Endothelial cell of umbilical vein (primary cell): ENCODE results near the gene MRNIP. TPM values are rescaled to one million over a fixed set of nuclear protein-coding genes. Genes with fewer than 3 reads are reported as not detected.

Source experiments
- BruUV-seq: library from RNA; stranded (reverse); fragments of 400-500 nt; replicated peaks from 2 replicates; lab custom pipeline; 2021; lab: Mats Ljungman, UMichigan
- CTCF ChIA-PET: fragments of 300-600, 350-600 bp; sonication (Branson Sonifier 250); formaldehyde crosslinking; loops from one replicate; lab custom pipeline; 2021; ENCODE audit warnings: antibody characterized with exemption, inconsistent platforms; lab: Charles Lee
- POLR2A ChIA-PET: fragments of 300-600, 350-600 bp; sonication (Branson Sonifier 250); formaldehyde crosslinking; loops from one replicate; lab custom pipeline; 2021; ENCODE audit warnings: antibody characterized with exemption, inconsistent platforms; lab: Charles Lee
- DNase-seq: peaks from one replicate; pipeline ENCODE4 v3.0.0-alpha.2; 2011; ENCODE audit warnings: low read depth, low spot score
- FAIRE-seq: peaks from 2 replicates; lab custom pipeline; 2011; peaks lifted over from hg19 to GRCh38; lab: Jason Lieb, UNC
- H2AFZ ChIP-seq: 2 replicates; pipeline ENCODE4 v1.6.0; 2012; ENCODE audit warnings: low read depth, low read length, control low read depth, inconsistent platforms
- H3K27ac ChIP-seq: 2 replicates; pipeline ENCODE4 v1.5.1; 2011; ENCODE audit warnings: low read depth, mild to moderate bottlenecking, control low read depth, low read length, moderate library complexity; ENCODE audit not compliant: insufficient read depth
- H3K27me3 ChIP-seq, 2 experiments: 2 replicates each; pipeline versions ENCODE4 v1.6.0 to v1.6.1; 2011; ENCODE audit warnings: low read length in 2 of 2, mixed read lengths in 1 of 2; ENCODE audit not compliant: control insufficient read depth in 2 of 2, insufficient read depth in 2 of 2
- H3K36me3 ChIP-seq, 2 experiments: 2 replicates in 1 of 2; 3 replicates in 1 of 2; pipeline ENCODE4 v1.5.1; 2011; ENCODE audit warnings: low read length in 2 of 2, mild to moderate bottlenecking in 1 of 2, moderate library complexity in 1 of 2; ENCODE audit not compliant: control insufficient read depth in 2 of 2, insufficient read depth in 2 of 2; ENCODE audit errors: extremely low read depth in 1 of 2
- H3K4me1 ChIP-seq: 3 replicates; pipeline ENCODE4 v1.5.1; 2011; ENCODE audit warnings: mild to moderate bottlenecking, low read length; ENCODE audit not compliant: control insufficient read depth, insufficient read depth; ENCODE audit errors: extremely low read depth
- H3K4me2 ChIP-seq: 2 replicates; pipeline ENCODE4 v1.6.1; 2011; ENCODE audit warnings: low read length, control low read depth, mixed read lengths; ENCODE audit not compliant: insufficient read depth
- H3K4me3 ChIP-seq, 3 experiments: fragments of 200-600 bp in 1 of 3; sonication (generic), shearing (Covaris generic) in 1 of 3; replicated peaks in 1 of 3; 2 replicates each; pipeline ENCODE4 v1.5.1; 2011 to 2016; ENCODE audit warnings: control low read depth in 3 of 3, low read length in 3 of 3, mild to moderate bottlenecking in 2 of 3, inconsistent platforms in 1 of 3, low read depth in 1 of 3, moderate library complexity in 1 of 3; ENCODE audit not compliant: insufficient read depth in 1 of 3
- H3K79me2 ChIP-seq: 2 replicates; pipeline ENCODE4 v1.6.0; 2012; ENCODE audit warnings: low read length, inconsistent platforms; ENCODE audit not compliant: control insufficient read depth, insufficient read depth
- H3K9ac ChIP-seq: replicated peaks from 2 replicates; pipeline ENCODE3; 2011; ENCODE audit warnings: low read length, control low read depth; ENCODE audit not compliant: insufficient read depth; ENCODE audit errors: extremely low read depth
- H3K9me1 ChIP-seq: replicated peaks from 3 replicates; pipeline ENCODE4 v1.6.0; 2011; ENCODE audit warnings: mild to moderate bottlenecking, low read length; ENCODE audit not compliant: control insufficient read depth, insufficient read depth; ENCODE audit errors: extremely low read depth
- H3K9me3 ChIP-seq: replicated peaks from 2 replicates; pipeline ENCODE4 v1.5.1; 2012; ENCODE audit warnings: low read length, inconsistent platforms; ENCODE audit not compliant: control insufficient read depth, insufficient read depth
- H4K20me1 ChIP-seq: replicated peaks from 2 replicates; pipeline ENCODE3; 2011; ENCODE audit warnings: mild to moderate bottlenecking, low read length; ENCODE audit not compliant: control insufficient read depth, insufficient read depth; ENCODE audit errors: extremely low read depth
- EZH2 ChIP-seq: IDR thresholded peaks from 2 replicates; pipeline ENCODE4 v1.6.1; 2012; ENCODE audit warnings: borderline replicate concordance, low read depth, mild to moderate bottlenecking, moderate library complexity, low read length, inconsistent platforms; ENCODE audit not compliant: severe bottlenecking
- FOS ChIP-seq: IDR thresholded peaks from 2 replicates; pipeline ENCODE4 v1.6.1; 2011; ENCODE audit warnings: mild to moderate bottlenecking, low read length, moderate library complexity, borderline replicate concordance; ENCODE audit not compliant: insufficient read depth
- GATA2 ChIP-seq: IDR thresholded peaks from 2 replicates; pipeline ENCODE4 v1.7.0; 2011; ENCODE audit warnings: low read depth, mild to moderate bottlenecking, moderate library complexity, mixed read lengths, low read length; ENCODE audit not compliant: insufficient read length, insufficient read depth
- JUN ChIP-seq: IDR thresholded peaks from 2 replicates; pipeline ENCODE4 v1.6.1; 2011; ENCODE audit warnings: borderline replicate concordance, low read depth; ENCODE audit not compliant: insufficient read length, insufficient read depth
- MYC ChIP-seq: IDR thresholded peaks from one replicate; pipeline ENCODE4 v1.6.1; 2011; ENCODE audit warnings: mild to moderate bottlenecking, low read depth, low read length
- POLR2A ChIP-seq: IDR thresholded peaks from 2 replicates; pipeline ENCODE4 v1.6.1; 2012; ENCODE audit warnings: low read depth, mild to moderate bottlenecking, control low read depth, low read length
- POLR2AphosphoS5 ChIP-seq: IDR thresholded peaks from 2 replicates; pipeline ENCODE4 v1.6.1; 2012; ENCODE audit warnings: low read depth, mild to moderate bottlenecking, control low read depth, low read length, moderate library complexity; ENCODE audit not compliant: insufficient read depth
- dilution Hi-C: fragments of 300-500 bp; cut with MboI; formaldehyde crosslinking; loops from one replicate; pipeline ENCODE4 v1.15.0; 2019; ENCODE audit warnings: low sequenced_read_pairs; ENCODE audit not compliant: extremely low pct_ligation_motif_present
- intact Hi-C: fragments of 100-400 bp; cut with micrococcal nuclease; formaldehyde crosslinking; loops from one replicate; pipeline ENCODE4 v1.10.0; 2022
- polyA plus RNA-seq, 4 experiments: library from polyadenylated mRNA; depleted of rRNA in 3 of 4; stranded (reverse) in 3 of 4; unstranded in 1 of 4; fragments of >200 nt; gene quantifications; 2 replicates each; pipeline versions ENCODE4 v1.2.1 to v1.2.3, GENCODE V29; 2011 to 2012; ENCODE audit warnings: missing spikeins in 1 of 4
- total RNA-seq: library from RNA; stranded (reverse); gene quantifications from 2 replicates; pipeline ENCODE4 v1.2.3, GENCODE V29; 2021
- TF ChIP-seq, protein P1 (sequence below): IDR thresholded peaks from 2 replicates; pipeline ENCODE4 v1.6.1; 2011; ENCODE audit not compliant: insufficient read depth, insufficient read length
- TF ChIP-seq, protein P2 (sequence below), 2 donors: IDR thresholded peaks; 1 replicate in 1 of 2; 2 replicates in 1 of 2; pipeline ENCODE4 v1.5.1; 2011; ENCODE audit warnings: low read length in 2 of 2, mild to moderate bottlenecking in 2 of 2, moderate library complexity in 2 of 2, control low read depth in 1 of 2, inconsistent platforms in 1 of 2, low read depth in 1 of 2; ENCODE audit not compliant: insufficient read depth in 1 of 2; ENCODE audit errors: extremely low read depth in 1 of 2

MRNIP gene
- total and polyA plus RNA-seq, 2 donors (not counting 3 experiments of a cell fraction or from before 2014, with no cell fraction given) = 17.1 to 19.1 TPM

DNA sequence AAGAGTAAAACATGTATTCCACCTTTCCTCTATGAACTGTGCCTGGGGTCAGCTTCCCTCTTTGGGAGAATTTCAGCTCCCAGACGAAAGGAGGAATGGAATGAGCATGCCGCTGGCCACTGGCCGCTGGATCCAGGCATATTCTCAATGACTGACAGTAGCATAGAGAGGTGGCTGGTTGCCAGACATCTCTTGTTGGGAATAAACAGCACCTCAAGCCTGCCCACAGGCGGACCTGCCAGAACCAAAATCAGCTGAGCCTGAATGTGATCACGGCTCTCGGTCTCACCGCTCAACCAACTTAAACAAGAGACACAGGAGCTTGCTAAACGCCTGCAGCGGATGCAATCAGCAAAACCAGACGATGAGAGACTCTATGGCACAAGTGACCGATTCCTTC lies 28.5 kb upstream of the MRNIP start:
- Histone ChIP-seq H3K9me3 (peaks cover 8% of the 10 kb centered on the region), H3K4me2 (no peak overlapping the region), H3K4me1 (no peaks in the 10 kb centered on the region), H4K20me1 (no peaks in the 10 kb centered on the region), H3K27ac (no peak overlapping the region), H3K9ac (no peak overlapping the region), H3K9me1 (no peaks in the 10 kb centered on the region), H3K79me2 (no peaks in the 10 kb centered on the region), H3K36me3 (peaks cover 20 to 60% of the 10 kb centered on the region in 2 experiments), H2AFZ (no peak overlapping the region), H3K27me3 (no peaks in the 10 kb centered on the region), H3K4me3 (no peak overlapping the region)
- TF ChIP-seq, protein P1, sequence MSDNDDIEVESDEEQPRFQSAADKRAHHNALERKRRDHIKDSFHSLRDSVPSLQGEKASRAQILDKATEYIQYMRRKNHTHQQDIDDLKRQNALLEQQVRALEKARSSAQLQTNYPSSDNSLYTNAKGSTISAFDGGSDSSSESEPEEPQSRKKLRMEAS = no peak
- no peak for TF ChIP-seq FOS
- no peak for TF ChIP-seq EZH2
- TF ChIP-seq MYC = no peak
- no peak for TF ChIP-seq POLR2A
- no peak for TF ChIP-seq JUN
- FAIRE-seq (no peak), DNase-seq (no peak)
- intact Hi-C loops (no loop called here), dilution Hi-C loops (no loop called here)
- POLR2A ChIA-PET = no interaction called here
- CTCF ChIA-PET = interaction anchor here (1.9 kb wide), 1 partner anchor 20 kb away, joined by 5 read pairs; no protein-coding TSS in a partner anchor
- no TSS peak for BruUV-seq

DNA sequence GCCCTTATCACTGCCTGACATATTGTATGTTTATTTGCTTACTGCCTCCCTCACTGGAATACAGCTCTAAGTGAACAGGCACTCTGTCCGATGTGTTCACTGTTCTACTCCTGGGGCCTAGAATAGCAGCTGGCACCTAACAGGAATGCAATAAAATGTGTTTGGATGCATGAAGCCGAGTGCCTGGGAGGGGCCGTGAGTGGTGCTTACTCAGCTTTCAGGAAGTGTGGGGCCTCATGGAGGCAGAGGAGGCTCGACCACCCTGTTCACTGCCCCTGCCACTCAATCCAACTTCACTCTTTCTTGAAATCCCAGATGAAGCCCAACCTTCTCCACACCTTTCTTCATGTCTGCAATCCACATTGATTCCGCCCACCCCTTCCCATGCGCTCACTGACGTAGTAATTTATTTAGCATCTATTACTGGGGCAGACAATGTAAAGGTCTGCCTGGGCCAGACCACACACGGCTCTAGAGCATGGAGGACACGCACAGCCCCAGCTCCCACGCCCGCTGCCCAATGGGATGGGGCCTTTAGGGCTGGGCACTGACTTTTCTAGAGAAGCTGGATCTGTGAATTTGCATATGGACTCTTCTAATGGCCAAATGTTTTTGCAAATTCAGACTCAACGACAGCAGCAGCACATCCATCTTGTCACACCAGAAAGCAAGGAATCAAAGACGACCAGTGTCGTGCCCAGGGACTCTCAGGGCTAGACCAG lies 27.7 kb upstream of the MRNIP start:
- Histone ChIP-seq H3K4me1 (no peaks in the 10 kb centered on the region), H4K20me1 (no peaks in the 10 kb centered on the region), H3K9me3 (peaks cover 8% of the 10 kb centered on the region), H3K27ac (no peak overlapping the region), H3K4me2 (no peak overlapping the region), H3K79me2 (no peaks in the 10 kb centered on the region), H2AFZ (no peak overlapping the region), H3K27me3 (no peaks in the 10 kb centered on the region), H3K4me3 (no peak overlapping the region), H3K9ac (no peak overlapping the region), H3K36me3 (peaks cover 20 to 54% of the 10 kb centered on the region in 2 experiments), H3K9me1 (no peaks in the 10 kb centered on the region)
- intact Hi-C loops (no loop called here), dilution Hi-C loops (no loop called here)
- FAIRE-seq (no peak), DNase-seq (no peak)
- CTCF ChIA-PET = no interaction called here
- POLR2A ChIA-PET = no interaction called here
- TF ChIP-seq MYC (no peak), GATA2 (no peak), POLR2A (no peak), FOS (no peak), POLR2AphosphoS5 (no peak)
- TF ChIP-seq, protein P2, sequence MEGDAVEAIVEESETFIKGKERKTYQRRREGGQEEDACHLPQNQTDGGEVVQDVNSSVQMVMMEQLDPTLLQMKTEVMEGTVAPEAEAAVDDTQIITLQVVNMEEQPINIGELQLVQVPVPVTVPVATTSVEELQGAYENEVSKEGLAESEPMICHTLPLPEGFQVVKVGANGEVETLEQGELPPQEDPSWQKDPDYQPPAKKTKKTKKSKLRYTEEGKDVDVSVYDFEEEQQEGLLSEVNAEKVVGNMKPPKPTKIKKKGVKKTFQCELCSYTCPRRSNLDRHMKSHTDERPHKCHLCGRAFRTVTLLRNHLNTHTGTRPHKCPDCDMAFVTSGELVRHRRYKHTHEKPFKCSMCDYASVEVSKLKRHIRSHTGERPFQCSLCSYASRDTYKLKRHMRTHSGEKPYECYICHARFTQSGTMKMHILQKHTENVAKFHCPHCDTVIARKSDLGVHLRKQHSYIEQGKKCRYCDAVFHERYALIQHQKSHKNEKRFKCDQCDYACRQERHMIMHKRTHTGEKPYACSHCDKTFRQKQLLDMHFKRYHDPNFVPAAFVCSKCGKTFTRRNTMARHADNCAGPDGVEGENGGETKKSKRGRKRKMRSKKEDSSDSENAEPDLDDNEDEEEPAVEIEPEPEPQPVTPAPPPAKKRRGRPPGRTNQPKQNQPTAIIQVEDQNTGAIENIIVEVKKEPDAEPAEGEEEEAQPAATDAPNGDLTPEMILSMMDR (IDR thresholded peaks at IDR 0.05; ENCODE audit: extremely low read depth in 1 of 2, insufficient read depth in 1 of 2, low read depth in 1 of 2, low read length in 2 of 2) = no peak
- no TSS peak for BruUV-seq
